ENCODE data around the gene PLXNA4. TPM values are rescaled to one million over a fixed set of nuclear protein-coding genes. Genes with fewer than 3 reads are reported as not detected.

The PLXNA4 gene
- total RNA-seq, 2 donors from 2014 or later = 9.5 to 18.0 TPM

DNA sequence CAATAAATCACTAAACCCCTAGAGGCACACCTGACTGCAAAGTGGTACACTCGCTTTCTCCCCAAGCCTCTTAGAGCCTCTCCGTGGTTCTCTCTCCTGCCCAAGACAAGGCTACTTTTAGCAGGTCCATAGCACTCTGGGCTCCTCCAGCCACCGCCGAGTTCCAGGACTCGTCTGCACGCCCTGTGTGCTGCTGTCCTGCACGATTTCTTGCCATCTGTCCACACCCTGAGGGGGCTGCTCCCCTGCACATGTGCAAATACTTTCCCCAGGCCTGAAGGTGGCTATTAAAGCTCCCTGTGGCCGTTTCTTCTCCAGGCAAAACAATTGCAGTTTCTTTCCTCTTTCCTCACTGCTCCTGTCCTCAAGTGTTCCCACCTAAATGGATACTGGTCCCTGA is 414.3 kb downstream of the PLXNA4 start:
- Histone ChIP-seq H3K9me3 (no peaks in the 10 kb centered on the region), H3K36me3 (peaks cover 4% of the 10 kb centered on the region), H3K4me1 (peaks cover 0 to 15% of the 10 kb centered on the region in 2 donors), H3K4me3 (no peak overlapping the region), H3K27me3 (no peaks in the 10 kb centered on the region), H3K27ac (no peak overlapping the region)
- TF ChIP-seq, protein P1, sequence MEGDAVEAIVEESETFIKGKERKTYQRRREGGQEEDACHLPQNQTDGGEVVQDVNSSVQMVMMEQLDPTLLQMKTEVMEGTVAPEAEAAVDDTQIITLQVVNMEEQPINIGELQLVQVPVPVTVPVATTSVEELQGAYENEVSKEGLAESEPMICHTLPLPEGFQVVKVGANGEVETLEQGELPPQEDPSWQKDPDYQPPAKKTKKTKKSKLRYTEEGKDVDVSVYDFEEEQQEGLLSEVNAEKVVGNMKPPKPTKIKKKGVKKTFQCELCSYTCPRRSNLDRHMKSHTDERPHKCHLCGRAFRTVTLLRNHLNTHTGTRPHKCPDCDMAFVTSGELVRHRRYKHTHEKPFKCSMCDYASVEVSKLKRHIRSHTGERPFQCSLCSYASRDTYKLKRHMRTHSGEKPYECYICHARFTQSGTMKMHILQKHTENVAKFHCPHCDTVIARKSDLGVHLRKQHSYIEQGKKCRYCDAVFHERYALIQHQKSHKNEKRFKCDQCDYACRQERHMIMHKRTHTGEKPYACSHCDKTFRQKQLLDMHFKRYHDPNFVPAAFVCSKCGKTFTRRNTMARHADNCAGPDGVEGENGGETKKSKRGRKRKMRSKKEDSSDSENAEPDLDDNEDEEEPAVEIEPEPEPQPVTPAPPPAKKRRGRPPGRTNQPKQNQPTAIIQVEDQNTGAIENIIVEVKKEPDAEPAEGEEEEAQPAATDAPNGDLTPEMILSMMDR (IDR thresholded peaks at IDR 0.05) = no peak
- no peak for DNase-seq (ENCODE audit: low spot score)

DNA sequence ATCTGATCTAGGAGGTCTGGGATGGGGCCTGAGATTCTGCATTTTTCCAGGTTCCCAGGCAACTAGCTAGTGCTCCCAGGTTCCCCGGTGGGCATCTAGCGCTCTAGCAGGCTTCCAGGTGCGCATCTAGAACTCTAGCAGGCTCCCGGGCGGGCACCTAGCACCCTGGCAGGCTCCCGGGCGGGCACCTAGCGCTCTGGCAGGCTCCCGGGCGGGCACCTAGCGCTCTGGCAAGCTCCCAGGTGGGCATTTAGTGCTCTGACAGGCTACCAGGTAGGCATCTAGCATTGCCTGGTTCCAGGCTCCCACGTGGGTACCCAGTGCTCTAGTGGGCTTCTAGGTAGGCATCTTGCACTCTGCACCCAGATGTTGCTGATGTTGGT is 414.7 kb downstream of the PLXNA4 start:
- TF ChIP-seq, protein P1 (IDR thresholded peaks at IDR 0.05) = no peak
- H3K4me3 ChIP-seq = no peak overlapping the region
- no peaks in the 10 kb centered on the region for H3K27me3 ChIP-seq
- DNase-seq (ENCODE audit: low spot score) = no peak
- H3K36me3 ChIP-seq = peaks cover 4% of the 10 kb centered on the region
- H3K27ac ChIP-seq = no peak overlapping the region
- H3K4me1 ChIP-seq = peaks cover 0 to 15% of the 10 kb centered on the region in 2 donors
- H3K9me3 ChIP-seq = no peaks in the 10 kb centered on the region

DNA sequence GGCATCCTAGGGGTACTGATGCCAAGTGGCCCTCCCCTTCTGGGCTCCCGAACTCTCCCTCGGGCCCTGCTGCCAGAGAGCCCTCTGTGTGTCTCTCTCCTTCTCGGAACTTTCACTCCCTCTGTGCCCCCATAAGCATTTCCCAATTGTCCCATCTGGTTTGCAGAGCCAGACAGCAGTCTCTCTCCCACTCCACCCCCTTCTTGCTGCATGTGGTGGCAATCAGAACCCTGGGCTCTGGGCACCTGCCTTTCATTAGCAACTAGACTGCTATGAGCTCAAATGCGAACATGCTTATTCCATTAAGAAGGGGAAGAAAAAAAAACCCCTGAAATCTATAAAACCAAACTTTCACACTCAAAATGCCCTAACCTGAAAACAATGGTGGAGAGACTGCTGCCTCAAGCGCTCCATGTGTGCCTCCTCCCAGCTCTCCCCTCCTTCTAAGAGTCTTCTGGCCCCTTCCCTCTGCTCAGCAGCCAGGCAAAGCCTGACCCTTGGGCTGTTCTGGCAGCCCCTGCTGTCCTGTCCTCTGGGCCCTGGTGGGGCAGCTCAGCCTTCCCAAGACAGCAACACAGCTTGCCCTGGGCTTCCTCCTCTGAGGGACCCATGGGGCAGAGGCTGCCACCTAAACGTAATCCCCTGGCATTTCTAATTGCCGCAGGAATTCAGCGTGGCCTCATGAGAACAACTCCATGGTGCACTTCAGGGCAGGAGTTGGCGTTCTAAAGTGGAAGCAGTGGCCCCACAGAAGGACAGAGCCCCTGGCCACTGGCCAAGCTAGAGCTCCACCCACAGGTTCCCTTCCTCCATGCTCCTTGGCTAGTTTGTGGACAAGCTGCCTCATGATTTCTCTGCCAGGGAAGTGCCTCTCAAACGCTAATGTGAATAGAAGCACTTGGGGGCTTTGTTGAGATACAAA is 415.4 kb downstream of the PLXNA4 start:
- H3K4me3 ChIP-seq = no peak overlapping the region
- no peak for DNase-seq (ENCODE audit: low spot score)
- TF ChIP-seq, protein P1 (IDR thresholded peaks at IDR 0.05) = no peak
- peaks cover 0 to 15% of the 10 kb centered on the region in 2 donors for H3K4me1 ChIP-seq
- peaks cover 4% of the 10 kb centered on the region for H3K36me3 ChIP-seq
- H3K9me3 ChIP-seq = no peaks in the 10 kb centered on the region
- H3K27ac ChIP-seq = no peak overlapping the region
- H3K27me3 ChIP-seq = no peaks in the 10 kb centered on the region

DNA sequence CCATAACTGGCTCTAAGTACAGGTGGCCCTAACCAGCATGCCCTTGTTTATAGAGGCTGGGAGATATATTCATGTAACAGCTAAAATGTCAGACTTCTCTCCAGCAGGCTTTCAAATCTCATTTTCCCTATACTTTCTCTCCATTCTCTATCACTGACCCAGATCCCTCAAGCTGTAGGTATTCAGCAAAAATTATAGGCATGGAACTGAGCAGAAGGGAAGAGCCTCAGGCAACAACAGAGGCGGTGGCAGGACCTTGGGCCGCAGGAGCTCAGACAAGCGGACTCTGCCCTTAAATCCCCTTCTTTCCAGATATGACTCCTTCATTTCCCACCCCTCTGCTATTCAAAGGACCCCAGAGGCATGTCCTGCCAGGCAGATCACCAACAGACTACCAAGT is 417.4 kb downstream of the PLXNA4 start:
- no peaks in the 10 kb centered on the region for H3K27me3 ChIP-seq
- H3K4me1 ChIP-seq = peaks cover 0 to 15% of the 10 kb centered on the region in 2 donors
- no peak for DNase-seq (ENCODE audit: low spot score)
- peaks cover 4% of the 10 kb centered on the region for H3K36me3 ChIP-seq
- no peak overlapping the region for H3K27ac ChIP-seq
- H3K9me3 ChIP-seq = no peaks in the 10 kb centered on the region
- no peak overlapping the region for H3K4me3 ChIP-seq
- TF ChIP-seq, protein P1 (IDR thresholded peaks at IDR 0.05) = no peak

DNA sequence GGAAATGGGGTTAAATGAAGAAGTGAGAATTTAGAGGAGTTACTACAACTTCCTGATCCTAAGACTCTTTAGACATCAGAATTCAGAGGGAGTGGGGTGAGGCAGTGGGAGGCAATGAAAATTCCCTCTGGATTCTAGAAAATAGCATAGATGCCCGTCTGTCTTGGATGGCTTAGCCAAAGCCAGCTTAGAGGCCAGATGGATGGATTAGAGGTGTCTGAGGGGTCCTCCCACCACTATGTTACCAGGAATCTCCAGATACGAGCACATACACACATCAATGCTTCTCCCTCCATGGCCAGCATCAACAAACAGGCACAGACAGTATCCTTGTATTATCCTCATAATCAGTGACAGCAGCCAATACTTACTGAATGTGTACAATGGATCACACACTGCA is 418.1 kb downstream of the PLXNA4 start:
- H3K36me3 ChIP-seq = peaks cover 4% of the 10 kb centered on the region
- H3K4me1 ChIP-seq = peaks cover 0 to 15% of the 10 kb centered on the region in 2 donors
- H3K9me3 ChIP-seq = no peaks in the 10 kb centered on the region
- no peaks in the 10 kb centered on the region for H3K27me3 ChIP-seq
- H3K27ac ChIP-seq = no peak overlapping the region
- TF ChIP-seq, protein P1 (IDR thresholded peaks at IDR 0.05) = no peak
- no peak for DNase-seq (ENCODE audit: low spot score)
- no peak overlapping the region for H3K4me3 ChIP-seq

All from right atrium auricular region (tissue), 2 donors.